ENCODE results near the gene ANKRD11.

DNA sequence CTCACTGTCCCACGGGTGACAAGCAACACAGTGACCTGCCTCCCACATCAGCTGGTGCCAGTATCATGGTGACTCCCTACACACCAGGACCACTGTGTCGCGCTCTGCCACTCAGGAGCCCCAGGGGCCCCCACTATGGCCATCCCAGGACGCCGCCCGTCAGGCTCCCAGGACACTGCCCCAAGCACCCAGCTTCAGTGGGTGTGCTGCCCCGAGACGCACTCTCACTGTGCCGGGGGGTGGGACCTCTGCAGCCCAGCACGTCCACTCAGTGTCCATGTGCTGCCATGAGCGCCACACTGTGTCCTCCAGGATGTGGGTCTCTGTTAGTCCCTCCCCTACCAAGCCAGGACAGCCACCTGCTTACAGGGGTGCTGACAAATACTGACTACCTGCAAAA is 152.4 kb downstream of the ANKRD11 start:
- TF ChIP-seq EP300 (IDR thresholded peaks at IDR 0.05) (no peak), POLR2A (IDR thresholded peaks at IDR 0.05) (no peak)
- TF ChIP-seq, protein P1, sequence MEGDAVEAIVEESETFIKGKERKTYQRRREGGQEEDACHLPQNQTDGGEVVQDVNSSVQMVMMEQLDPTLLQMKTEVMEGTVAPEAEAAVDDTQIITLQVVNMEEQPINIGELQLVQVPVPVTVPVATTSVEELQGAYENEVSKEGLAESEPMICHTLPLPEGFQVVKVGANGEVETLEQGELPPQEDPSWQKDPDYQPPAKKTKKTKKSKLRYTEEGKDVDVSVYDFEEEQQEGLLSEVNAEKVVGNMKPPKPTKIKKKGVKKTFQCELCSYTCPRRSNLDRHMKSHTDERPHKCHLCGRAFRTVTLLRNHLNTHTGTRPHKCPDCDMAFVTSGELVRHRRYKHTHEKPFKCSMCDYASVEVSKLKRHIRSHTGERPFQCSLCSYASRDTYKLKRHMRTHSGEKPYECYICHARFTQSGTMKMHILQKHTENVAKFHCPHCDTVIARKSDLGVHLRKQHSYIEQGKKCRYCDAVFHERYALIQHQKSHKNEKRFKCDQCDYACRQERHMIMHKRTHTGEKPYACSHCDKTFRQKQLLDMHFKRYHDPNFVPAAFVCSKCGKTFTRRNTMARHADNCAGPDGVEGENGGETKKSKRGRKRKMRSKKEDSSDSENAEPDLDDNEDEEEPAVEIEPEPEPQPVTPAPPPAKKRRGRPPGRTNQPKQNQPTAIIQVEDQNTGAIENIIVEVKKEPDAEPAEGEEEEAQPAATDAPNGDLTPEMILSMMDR (IDR thresholded peaks at IDR 0.05), result no peak
